Measurements from ENCODE around the gene WDR45B.

DNA sequence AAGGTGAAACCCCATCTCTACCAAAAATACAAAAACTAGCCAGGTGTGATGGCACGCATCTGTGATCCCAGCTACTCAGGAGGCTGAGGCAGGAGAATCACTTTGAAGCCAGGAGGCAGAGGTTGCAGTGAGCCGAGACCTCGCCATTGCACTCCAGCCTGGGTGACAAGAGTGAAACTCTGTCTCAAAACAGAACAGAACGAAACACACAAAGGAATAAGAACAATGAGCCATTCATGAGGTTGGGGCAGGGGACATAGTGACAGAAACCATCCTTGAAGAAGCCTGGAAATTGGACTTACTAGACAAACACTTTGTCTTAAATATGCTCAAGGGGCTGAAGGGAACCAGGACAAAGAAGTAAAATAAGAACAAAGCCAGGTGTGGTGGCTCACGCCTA lies 39.4 kb downstream of the WDR45B start:
- TF ChIP-seq, protein P1, sequence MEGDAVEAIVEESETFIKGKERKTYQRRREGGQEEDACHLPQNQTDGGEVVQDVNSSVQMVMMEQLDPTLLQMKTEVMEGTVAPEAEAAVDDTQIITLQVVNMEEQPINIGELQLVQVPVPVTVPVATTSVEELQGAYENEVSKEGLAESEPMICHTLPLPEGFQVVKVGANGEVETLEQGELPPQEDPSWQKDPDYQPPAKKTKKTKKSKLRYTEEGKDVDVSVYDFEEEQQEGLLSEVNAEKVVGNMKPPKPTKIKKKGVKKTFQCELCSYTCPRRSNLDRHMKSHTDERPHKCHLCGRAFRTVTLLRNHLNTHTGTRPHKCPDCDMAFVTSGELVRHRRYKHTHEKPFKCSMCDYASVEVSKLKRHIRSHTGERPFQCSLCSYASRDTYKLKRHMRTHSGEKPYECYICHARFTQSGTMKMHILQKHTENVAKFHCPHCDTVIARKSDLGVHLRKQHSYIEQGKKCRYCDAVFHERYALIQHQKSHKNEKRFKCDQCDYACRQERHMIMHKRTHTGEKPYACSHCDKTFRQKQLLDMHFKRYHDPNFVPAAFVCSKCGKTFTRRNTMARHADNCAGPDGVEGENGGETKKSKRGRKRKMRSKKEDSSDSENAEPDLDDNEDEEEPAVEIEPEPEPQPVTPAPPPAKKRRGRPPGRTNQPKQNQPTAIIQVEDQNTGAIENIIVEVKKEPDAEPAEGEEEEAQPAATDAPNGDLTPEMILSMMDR (IDR thresholded peaks at IDR 0.05) = no peak
- TF ChIP-seq POLR2A (IDR thresholded peaks at IDR 0.05) = no peak

Measured in body of pancreas (tissue), 4 donors.